Measurements from ENCODE around the gene PXT1. TPM values are rescaled to one million over a fixed set of nuclear protein-coding genes. Genes with fewer than 3 reads are reported as not detected.

Gene PXT1
- total RNA-seq, 2 experiments from 2014 or later: 0.25 TPM; not detected in 1

DNA sequence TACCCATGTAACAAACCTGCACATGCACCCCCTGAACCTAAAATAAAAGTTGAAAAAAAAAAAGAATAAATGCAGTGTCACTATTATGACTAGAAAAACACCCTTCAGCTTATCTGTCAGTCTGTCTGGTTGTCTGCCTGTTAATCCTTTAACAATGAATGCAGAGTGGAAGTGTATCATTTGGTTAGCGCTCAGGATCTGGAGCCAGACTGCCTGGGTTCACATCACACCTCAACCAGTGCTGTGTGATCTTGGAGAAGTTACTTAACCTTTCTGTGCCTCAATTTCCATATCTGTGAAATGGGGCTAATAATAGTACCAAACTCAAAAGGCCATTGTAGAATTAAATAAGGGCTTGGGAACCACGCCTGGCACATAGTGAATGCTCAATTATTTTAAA is 72.0 kb downstream of the PXT1 start:
- H3K4me1 ChIP-seq (ENCODE audit: insufficient read depth, low read length, poor library complexity, severe bottlenecking): no peaks in the 10 kb centered on the region
- intact Hi-C loops (cut with micrococcal nuclease; ENCODE audit: unreplicated experiment): no loop called here
- no peak for TF ChIP-seq EZH2phosphoT487 (IDR thresholded peaks at IDR 0.05; ENCODE audit: borderline replicate concordance, low read depth, low read length)
- H4K20me1 ChIP-seq (ENCODE audit: insufficient read depth, low read length): no peaks in the 10 kb centered on the region
- BruUV-seq (replicated peaks): no TSS peak
- no peaks in the 10 kb centered on the region for H3K79me2 ChIP-seq (ENCODE audit: insufficient read depth, low read depth, low read length)
- H2AFZ ChIP-seq (ENCODE audit: low read length): no peak overlapping the region
- no peak overlapping the region for H3K4me3 ChIP-seq (ENCODE audit: low read depth, low read length, poor library complexity, severe bottlenecking)
- H3K27ac ChIP-seq (ENCODE audit: low read depth, low read length, poor library complexity, severe bottlenecking): no peak overlapping the region
- no peaks in the 10 kb centered on the region for H3K9me2 ChIP-seq (ENCODE audit: insufficient read depth, low read length)
- no peak for DNase-seq (ENCODE audit: low spot score)
- POLR2A ChIA-PET: no interaction called here
- H3K36me3 ChIP-seq (ENCODE audit: insufficient read depth, low read length): no peaks in the 10 kb centered on the region
- H3K9me3 ChIP-seq (ENCODE audit: low read length): no peaks in the 10 kb centered on the region
- H3K4me2 ChIP-seq (ENCODE audit: low read length): no peak overlapping the region
- CTCF ChIA-PET (ENCODE audit: unreplicated experiment): no interaction called here

DNA sequence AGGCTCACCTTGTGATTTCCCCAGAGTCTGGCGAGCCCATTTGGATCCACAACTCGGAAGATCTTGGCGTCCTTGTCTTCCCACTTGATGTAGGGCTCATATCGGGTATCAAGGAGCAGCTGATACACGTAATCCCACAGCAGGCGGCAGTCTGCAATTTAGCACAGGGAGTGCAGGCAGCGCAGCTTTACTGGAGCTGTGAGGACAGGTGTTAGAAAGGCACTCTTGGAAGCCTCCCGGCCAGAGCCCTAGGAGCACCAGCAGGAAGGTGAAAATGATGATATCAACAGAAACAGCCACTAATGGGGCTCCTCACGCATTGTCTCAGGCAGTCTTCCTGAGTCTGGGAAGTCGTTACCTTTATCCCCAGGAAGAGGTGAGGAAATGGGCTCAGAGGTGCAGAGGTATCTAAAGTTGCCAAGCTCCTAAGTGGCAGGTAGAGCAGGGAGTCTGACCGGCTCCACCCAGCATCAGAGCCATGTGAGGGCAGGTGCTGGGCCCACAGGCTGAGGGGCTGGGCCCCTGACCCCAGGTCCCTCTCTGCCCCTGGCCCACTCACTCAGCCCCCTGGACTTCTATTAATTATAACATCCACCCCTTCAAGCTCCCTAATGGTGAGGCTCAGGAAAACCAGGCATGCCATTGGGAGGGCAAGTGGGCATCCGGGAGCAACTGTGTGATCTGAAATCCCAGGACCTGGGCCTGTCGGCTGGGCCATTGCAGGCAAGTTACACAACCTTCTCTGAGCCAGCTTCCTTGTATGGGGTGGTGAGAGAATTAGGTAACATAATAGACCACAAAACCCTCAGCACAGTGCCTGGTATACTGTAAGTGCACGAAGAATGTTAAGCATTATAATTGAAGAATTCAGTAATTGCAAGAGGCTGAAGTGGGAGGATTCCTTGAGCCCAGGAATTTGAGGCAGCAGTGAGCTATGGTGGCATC is 73.5 kb downstream of the PXT1 start:
- H3K4me1 ChIP-seq (ENCODE audit: insufficient read depth, low read length, poor library complexity, severe bottlenecking): no peaks in the 10 kb centered on the region
- no peaks in the 10 kb centered on the region for H4K20me1 ChIP-seq (ENCODE audit: insufficient read depth, low read length)
- H3K4me2 ChIP-seq (ENCODE audit: low read length): no peak overlapping the region
- H2AFZ ChIP-seq (ENCODE audit: low read length): no peak overlapping the region
- ChIA-PET CTCF (ENCODE audit: unreplicated experiment) (interaction anchor here (0.8 kb wide), 1 partner anchor 11 kb away, joined by 3 read pairs; no protein-coding TSS in a partner anchor), POLR2A (no interaction called here)
- no peak overlapping the region for H3K27ac ChIP-seq (ENCODE audit: low read depth, low read length, poor library complexity, severe bottlenecking)
- no peak overlapping the region for H3K4me3 ChIP-seq (ENCODE audit: low read depth, low read length, poor library complexity, severe bottlenecking)
- H3K9me2 ChIP-seq (ENCODE audit: insufficient read depth, low read length): no peaks in the 10 kb centered on the region
- BruUV-seq (replicated peaks): no TSS peak
- H3K36me3 ChIP-seq (ENCODE audit: insufficient read depth, low read length): no peaks in the 10 kb centered on the region
- TF ChIP-seq, protein P1, sequence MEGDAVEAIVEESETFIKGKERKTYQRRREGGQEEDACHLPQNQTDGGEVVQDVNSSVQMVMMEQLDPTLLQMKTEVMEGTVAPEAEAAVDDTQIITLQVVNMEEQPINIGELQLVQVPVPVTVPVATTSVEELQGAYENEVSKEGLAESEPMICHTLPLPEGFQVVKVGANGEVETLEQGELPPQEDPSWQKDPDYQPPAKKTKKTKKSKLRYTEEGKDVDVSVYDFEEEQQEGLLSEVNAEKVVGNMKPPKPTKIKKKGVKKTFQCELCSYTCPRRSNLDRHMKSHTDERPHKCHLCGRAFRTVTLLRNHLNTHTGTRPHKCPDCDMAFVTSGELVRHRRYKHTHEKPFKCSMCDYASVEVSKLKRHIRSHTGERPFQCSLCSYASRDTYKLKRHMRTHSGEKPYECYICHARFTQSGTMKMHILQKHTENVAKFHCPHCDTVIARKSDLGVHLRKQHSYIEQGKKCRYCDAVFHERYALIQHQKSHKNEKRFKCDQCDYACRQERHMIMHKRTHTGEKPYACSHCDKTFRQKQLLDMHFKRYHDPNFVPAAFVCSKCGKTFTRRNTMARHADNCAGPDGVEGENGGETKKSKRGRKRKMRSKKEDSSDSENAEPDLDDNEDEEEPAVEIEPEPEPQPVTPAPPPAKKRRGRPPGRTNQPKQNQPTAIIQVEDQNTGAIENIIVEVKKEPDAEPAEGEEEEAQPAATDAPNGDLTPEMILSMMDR (conservative IDR thresholded peaks at IDR 0.05; ENCODE audit: low read length): no peak
- no peak for TF ChIP-seq EZH2phosphoT487 (IDR thresholded peaks at IDR 0.05; ENCODE audit: borderline replicate concordance, low read depth, low read length)
- no peaks in the 10 kb centered on the region for H3K9me3 ChIP-seq (ENCODE audit: low read length)
- H3K79me2 ChIP-seq (ENCODE audit: insufficient read depth, low read depth, low read length): no peaks in the 10 kb centered on the region
- DNase-seq (ENCODE audit: low spot score): no peak
- intact Hi-C loops (cut with micrococcal nuclease; ENCODE audit: unreplicated experiment): no loop called here

DNA sequence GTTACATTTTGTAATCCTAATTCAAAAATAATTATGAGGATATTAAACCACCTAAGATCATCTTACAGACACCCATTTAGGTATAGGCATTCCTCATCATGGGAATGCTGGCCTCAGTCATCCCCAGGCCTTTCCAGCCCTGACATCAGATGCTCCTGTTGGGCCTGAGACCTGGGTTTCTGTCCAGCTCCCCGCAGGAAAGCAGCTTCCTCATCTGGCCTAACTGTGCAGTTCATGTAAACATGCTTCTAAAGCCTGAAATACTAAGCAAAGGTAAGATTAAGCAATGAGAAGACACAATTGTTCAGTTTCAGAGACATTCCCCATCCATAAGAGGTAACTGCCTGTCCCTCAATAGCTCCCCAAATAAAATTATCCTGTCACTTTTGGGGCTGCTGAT is 74.2 kb downstream of the PXT1 start:
- no peak for TF ChIP-seq EZH2phosphoT487 (IDR thresholded peaks at IDR 0.05; ENCODE audit: borderline replicate concordance, low read depth, low read length)
- TF ChIP-seq, protein P1 (conservative IDR thresholded peaks at IDR 0.05; ENCODE audit: low read length): no peak
- Histone ChIP-seq H3K4me2 (ENCODE audit: low read length) (no peak overlapping the region), H3K36me3 (ENCODE audit: insufficient read depth, low read length) (no peaks in the 10 kb centered on the region), H3K4me1 (ENCODE audit: insufficient read depth, low read length, poor library complexity, severe bottlenecking) (no peaks in the 10 kb centered on the region), H3K9me3 (ENCODE audit: low read length) (no peaks in the 10 kb centered on the region), H3K4me3 (ENCODE audit: low read depth, low read length, poor library complexity, severe bottlenecking) (no peak overlapping the region), H3K79me2 (ENCODE audit: insufficient read depth, low read depth, low read length) (no peaks in the 10 kb centered on the region), H3K9me2 (ENCODE audit: insufficient read depth, low read length) (no peaks in the 10 kb centered on the region), H4K20me1 (ENCODE audit: insufficient read depth, low read length) (no peaks in the 10 kb centered on the region), H3K27ac (ENCODE audit: low read depth, low read length, poor library complexity, severe bottlenecking) (no peak overlapping the region), H2AFZ (ENCODE audit: low read length) (no peak overlapping the region)
- CTCF ChIA-PET (ENCODE audit: unreplicated experiment): interaction anchor here (0.8 kb wide), 1 partner anchor 10 kb away, joined by 3 read pairs; no protein-coding TSS in a partner anchor
- no TSS peak for BruUV-seq (replicated peaks)
- POLR2A ChIA-PET: no interaction called here
- intact Hi-C loops (cut with micrococcal nuclease; ENCODE audit: unreplicated experiment): no loop called here
- DNase-seq (ENCODE audit: low spot score): no peak

All from OCI-LY7 (cell line).